Measurements from ENCODE around the gene SFPQ.
"Not testable (repeated sequence)": the region's sequence is repeated elsewhere in the genome, so short reads cannot be mapped to it uniquely, and the experiment has no call there.

The SFPQ gene

DNA sequence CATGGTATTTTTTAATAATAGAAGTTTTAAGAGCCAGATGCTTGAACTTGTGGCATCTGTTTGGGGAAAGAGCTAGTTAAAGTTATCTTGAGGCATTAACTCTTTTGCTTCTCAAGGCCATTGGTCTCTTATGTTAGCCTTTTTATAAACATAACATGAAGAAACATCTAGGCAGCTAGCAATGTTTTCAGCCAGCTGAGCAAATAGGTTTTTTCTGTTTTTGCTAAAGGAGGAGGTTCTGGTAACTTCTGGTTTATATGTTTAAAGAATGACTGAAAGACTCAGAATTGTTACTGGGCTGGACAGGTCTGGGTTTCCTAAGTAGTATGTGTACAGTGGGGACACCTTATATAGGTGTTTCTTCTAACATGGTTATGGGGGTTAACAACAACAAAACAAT is 50.7 kb downstream of the SFPQ start:
- DNase-seq: not testable (repeated sequence)

DNA sequence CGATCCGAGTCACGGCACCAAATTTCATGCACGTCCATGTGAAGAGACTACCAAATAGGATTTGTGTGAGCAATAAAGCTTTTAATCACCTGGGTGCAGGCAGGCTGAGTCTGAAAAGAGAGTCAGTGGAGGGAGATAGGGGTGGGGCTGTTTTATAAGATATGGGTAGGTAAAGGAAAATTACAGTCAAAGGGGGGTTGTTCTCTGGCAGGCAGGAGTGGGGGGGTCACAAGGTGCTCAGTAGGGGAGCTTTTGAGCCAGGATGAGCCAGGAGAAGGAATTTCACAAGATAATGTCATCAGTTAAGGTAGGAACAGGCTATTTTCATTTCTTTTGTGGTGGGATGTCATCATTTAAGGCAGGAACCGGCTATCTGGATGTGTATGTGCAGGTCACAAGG is 55.4 kb downstream of the SFPQ start:
- DNase-seq: not testable (repeated sequence)

DNA sequence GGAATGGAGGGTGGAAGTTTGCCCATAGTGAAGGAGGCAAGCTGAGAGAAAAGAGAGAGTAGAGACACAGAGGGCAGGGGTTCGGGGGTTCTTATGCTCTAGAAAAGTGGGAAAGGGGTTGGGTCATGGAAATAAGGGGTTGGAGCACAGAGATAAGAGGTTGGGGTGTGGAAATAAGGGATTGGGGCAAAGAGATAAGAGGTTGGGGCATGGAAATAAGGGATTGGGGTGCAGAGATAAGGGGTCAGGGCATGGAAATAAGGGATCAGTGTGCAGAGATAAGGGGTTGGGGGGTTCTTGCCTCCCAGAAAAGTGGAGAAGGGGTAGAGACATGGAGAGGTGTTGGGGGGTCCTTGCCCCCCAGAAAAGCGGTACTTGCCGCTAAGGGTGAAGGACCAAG is 56.2 kb downstream of the SFPQ start:
- DNase-seq: no peak
